Subcutaneous adipose tissue (tissue), 4 donors: ENCODE data around the gene HIVEP3. TPM values are rescaled to one million over a fixed set of nuclear protein-coding genes. Genes with fewer than 3 reads are reported as not detected.

Experiments
- CTCF ChIP-seq: fragments of 450-650 bp; IDR thresholded peaks from one replicate; pipeline ENCODE4 v1.5.1; 2016; ENCODE audit warnings: low read depth, mild to moderate bottlenecking, control low read depth, antibody characterized with exemption, moderate library complexity
- total RNA-seq, 4 donors: library from RNA; depleted of rRNA; stranded (reverse); fragments of >200 nt; gene quantifications; one replicate each; pipeline ENCODE4 v1.1.0, GENCODE V29; 2016

Gene HIVEP3
- total RNA-seq, 4 donors from 2014 or later: 2.4 to 9.6 (median 5.0) TPM

GRCh38 chr1:41468122-41468762, 450.5 kb downstream of the HIVEP3 start:
- TF ChIP-seq CTCF: no peak

- TF ChIP-seq CTCF: no peak
These were observed 451.0 kb downstream of the HIVEP3 start for GRCh38 chr1:41467673-41468072.

GRCh38 chr1:41466146-41466545, 452.6 kb downstream of the HIVEP3 start:
- TF ChIP-seq CTCF: no peak

- no peak for TF ChIP-seq CTCF
These were observed 453.0 kb downstream of the HIVEP3 start for GRCh38 chr1:41465741-41466140.

- no peak for TF ChIP-seq CTCF
These were observed 453.8 kb downstream of the HIVEP3 start for GRCh38 chr1:41464885-41465284.

- TF ChIP-seq CTCF: no peak
These were observed 455.2 kb downstream of the HIVEP3 start for GRCh38 chr1:41463516-41463915.

GRCh38 chr1:41462680-41463004, 456.1 kb downstream of the HIVEP3 start:
- no peak for TF ChIP-seq CTCF
